GM12878 (cell line): ENCODE measurements around the gene SOWAHC. TPM values are rescaled to one million over a fixed set of nuclear protein-coding genes. Genes with fewer than 3 reads are reported as not detected.

ENCODE experiments used
- BACH1 ChIP-seq: fragments of 450-650 bp; IDR thresholded peaks from 2 replicates; pipeline ENCODE4 v1.6.1; 2017; ENCODE audit warnings: mild to moderate bottlenecking, borderline replicate concordance
- CBX3 ChIP-seq: fragments of 200-600 bp; sonication (generic); IDR thresholded peaks from 2 replicates; pipeline ENCODE4 v1.6.1; 2016; ENCODE audit warnings: low read depth, borderline replicate concordance
- CHD4 ChIP-seq: fragments of 200-600 bp; sonication (generic); IDR thresholded peaks from 2 replicates; pipeline ENCODE4 v1.6.1; 2016; ENCODE audit warnings: mild to moderate bottlenecking
- FOS ChIP-seq: IDR thresholded peaks from 3 replicates; pipeline ENCODE4 v1.6.1; 2011; ENCODE audit warnings: borderline replicate concordance; ENCODE audit not compliant: insufficient read length; ENCODE audit errors: extremely low read depth
- NFXL1 ChIP-seq: fragments of 450-650 bp; IDR thresholded peaks from 2 replicates; pipeline ENCODE4 v1.6.1; 2017; ENCODE audit warnings: antibody characterized with exemption, mild to moderate bottlenecking, borderline replicate concordance
- RAD21 ChIP-seq: IDR thresholded peaks from 2 replicates; pipeline ENCODE4 v1.6.1; 2011; ENCODE audit warnings: mild to moderate bottlenecking, low read depth, low read length, moderate library complexity; ENCODE audit not compliant: insufficient read depth
- ZNF207 ChIP-seq: fragments of 450-650 bp; IDR thresholded peaks from 2 replicates; pipeline ENCODE4 v1.6.1; 2014; ENCODE audit warnings: antibody characterized with exemption, mild to moderate bottlenecking, borderline replicate concordance
- ZNF274 ChIP-seq: IDR thresholded peaks from one replicate; pipeline ENCODE4 v1.8.0; 2011; ENCODE audit not compliant: insufficient read length, insufficient read depth
- polyA plus RNA-seq, 11 experiments: library from polyadenylated mRNA; depleted of rRNA in 4 of 11; unstranded in 6 of 11; stranded (reverse) in 5 of 11; fragments of >200 nt; fragmentation: Nextera tagmentation in 4 of 11; fragmentation: Illumina TruSeq in 1 of 11; extraction: Ambion mirVana in 4 of 11; extraction: Trizol in 1 of 11; gene quantifications; 1 replicate in 1 of 11; 2 replicates in 10 of 11; pipeline versions ENCODE4 v1.2.1 to v1.2.3, GENCODE V29; 2011 to 2016; ENCODE audit warnings: inconsistent platforms in 2 of 11, missing spikeins in 2 of 11, low read depth in 1 of 11
- total RNA-seq, 4 experiments: library from RNA; depleted of rRNA in 3 of 4; stranded (reverse); fragments of >200 nt in 3 of 4; fragmentation: Illumina TruSeq in 1 of 4; extraction: Trizol in 1 of 4; gene quantifications; 2 replicates each; pipeline versions ENCODE4 v1.2.1 to v1.2.3, GENCODE V29; 2013 to 2021
- TF ChIP-seq, protein P1 (sequence below): fragments of 450-650 bp; IDR thresholded peaks from 2 replicates; pipeline ENCODE4 v1.6.1; 2017; ENCODE audit warnings: mild to moderate bottlenecking, moderate library complexity
- TF ChIP-seq, protein P2 (sequence below): IDR thresholded peaks from 2 replicates; pipeline ENCODE4 v1.6.1; 2012; ENCODE audit warnings: mild to moderate bottlenecking, low read depth, low read length

SOWAHC gene
- total and polyA plus RNA-seq, 10 of the 15 experiments (the other 5 are each of a cell fraction or from before 2014, with no cell fraction given), result 0.48 to 2.6 (median 1.8) TPM

DNA sequence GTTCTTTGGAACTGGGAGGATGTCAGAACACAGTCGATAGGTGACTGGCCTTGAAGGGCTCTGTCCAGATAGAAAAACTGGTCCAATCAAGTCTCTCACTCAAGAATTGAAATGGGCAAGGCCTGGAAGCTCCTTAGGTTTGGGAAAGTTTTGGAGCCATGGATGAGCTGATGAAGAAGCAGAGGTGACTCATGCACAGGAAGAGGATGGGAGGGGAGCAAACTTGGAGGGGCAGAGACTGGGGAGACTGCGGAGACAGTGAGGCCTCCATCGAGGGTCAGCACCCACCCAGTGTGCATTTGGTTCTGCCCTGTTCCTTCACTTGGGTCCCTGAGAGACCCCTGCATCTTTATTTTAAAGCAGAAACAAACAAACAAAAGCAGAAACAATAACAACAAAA, 41.1 kb downstream of the SOWAHC start (continued):
- TF ChIP-seq, protein P1, sequence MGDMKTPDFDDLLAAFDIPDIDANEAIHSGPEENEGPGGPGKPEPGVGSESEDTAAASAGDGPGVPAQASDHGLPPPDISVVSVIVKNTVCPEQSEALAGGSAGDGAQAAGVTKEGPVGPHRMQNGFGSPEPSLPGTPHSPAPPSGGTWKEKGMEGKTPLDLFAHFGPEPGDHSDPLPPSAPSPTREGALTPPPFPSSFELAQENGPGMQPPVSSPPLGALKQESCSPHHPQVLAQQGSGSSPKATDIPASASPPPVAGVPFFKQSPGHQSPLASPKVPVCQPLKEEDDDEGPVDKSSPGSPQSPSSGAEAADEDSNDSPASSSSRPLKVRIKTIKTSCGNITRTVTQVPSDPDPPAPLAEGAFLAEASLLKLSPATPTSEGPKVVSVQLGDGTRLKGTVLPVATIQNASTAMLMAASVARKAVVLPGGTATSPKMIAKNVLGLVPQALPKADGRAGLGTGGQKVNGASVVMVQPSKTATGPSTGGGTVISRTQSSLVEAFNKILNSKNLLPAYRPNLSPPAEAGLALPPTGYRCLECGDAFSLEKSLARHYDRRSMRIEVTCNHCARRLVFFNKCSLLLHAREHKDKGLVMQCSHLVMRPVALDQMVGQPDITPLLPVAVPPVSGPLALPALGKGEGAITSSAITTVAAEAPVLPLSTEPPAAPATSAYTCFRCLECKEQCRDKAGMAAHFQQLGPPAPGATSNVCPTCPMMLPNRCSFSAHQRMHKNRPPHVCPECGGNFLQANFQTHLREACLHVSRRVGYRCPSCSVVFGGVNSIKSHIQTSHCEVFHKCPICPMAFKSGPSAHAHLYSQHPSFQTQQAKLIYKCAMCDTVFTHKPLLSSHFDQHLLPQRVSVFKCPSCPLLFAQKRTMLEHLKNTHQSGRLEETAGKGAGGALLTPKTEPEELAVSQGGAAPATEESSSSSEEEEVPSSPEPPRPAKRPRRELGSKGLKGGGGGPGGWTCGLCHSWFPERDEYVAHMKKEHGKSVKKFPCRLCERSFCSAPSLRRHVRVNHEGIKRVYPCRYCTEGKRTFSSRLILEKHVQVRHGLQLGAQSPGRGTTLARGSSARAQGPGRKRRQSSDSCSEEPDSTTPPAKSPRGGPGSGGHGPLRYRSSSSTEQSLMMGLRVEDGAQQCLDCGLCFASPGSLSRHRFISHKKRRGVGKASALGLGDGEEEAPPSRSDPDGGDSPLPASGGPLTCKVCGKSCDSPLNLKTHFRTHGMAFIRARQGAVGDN, result no peak
- TF ChIP-seq NFXL1, result no peak
- TF ChIP-seq ZNF207, result no peak
- TF ChIP-seq ZNF274, result no peak
- no peak for TF ChIP-seq CHD4
- TF ChIP-seq RAD21, result no peak
- no peak for TF ChIP-seq BACH1
- TF ChIP-seq FOS, result no peak
- TF ChIP-seq CBX3, result no peak
- TF ChIP-seq, protein P2, sequence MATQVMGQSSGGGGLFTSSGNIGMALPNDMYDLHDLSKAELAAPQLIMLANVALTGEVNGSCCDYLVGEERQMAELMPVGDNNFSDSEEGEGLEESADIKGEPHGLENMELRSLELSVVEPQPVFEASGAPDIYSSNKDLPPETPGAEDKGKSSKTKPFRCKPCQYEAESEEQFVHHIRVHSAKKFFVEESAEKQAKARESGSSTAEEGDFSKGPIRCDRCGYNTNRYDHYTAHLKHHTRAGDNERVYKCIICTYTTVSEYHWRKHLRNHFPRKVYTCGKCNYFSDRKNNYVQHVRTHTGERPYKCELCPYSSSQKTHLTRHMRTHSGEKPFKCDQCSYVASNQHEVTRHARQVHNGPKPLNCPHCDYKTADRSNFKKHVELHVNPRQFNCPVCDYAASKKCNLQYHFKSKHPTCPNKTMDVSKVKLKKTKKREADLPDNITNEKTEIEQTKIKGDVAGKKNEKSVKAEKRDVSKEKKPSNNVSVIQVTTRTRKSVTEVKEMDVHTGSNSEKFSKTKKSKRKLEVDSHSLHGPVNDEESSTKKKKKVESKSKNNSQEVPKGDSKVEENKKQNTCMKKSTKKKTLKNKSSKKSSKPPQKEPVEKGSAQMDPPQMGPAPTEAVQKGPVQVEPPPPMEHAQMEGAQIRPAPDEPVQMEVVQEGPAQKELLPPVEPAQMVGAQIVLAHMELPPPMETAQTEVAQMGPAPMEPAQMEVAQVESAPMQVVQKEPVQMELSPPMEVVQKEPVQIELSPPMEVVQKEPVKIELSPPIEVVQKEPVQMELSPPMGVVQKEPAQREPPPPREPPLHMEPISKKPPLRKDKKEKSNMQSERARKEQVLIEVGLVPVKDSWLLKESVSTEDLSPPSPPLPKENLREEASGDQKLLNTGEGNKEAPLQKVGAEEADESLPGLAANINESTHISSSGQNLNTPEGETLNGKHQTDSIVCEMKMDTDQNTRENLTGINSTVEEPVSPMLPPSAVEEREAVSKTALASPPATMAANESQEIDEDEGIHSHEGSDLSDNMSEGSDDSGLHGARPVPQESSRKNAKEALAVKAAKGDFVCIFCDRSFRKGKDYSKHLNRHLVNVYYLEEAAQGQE, result no peak
